Measurements from ENCODE around the gene TDO2. TPM values are rescaled to one million over a fixed set of nuclear protein-coding genes. Genes with fewer than 3 reads are reported as not detected.

TDO2 gene
- polyA plus RNA-seq, 1 donor (not counting 4 experiments of a cell fraction or from before 2014, with no cell fraction given), result not detected

GRCh38 chr4:155878611-155879010 lies 24.9 kb upstream of the TDO2 start:
- no peaks in the 10 kb centered on the region for H3K4me1 ChIP-seq (ENCODE audit: control insufficient read depth, extremely low read depth, insufficient read depth, low read length)
- H3K27ac ChIP-seq (ENCODE audit: control insufficient read depth, insufficient read depth, low read length), result no peak overlapping the region
- no peak for FAIRE-seq
- H3K4me3 ChIP-seq (ENCODE audit: control insufficient read depth in 2 of 3, extremely low read depth in 1 of 3, insufficient read depth in 2 of 3, low read depth in 1 of 3, low read length in 3 of 3), result no peak overlapping the region
- H3K9ac ChIP-seq (ENCODE audit: control insufficient read depth, extremely low read depth, insufficient read depth, low read length), result no peak overlapping the region
- no peaks in the 10 kb centered on the region for H3K9me3 ChIP-seq (ENCODE audit: control insufficient read depth, low read depth, low read length)
- no peaks in the 10 kb centered on the region for H3K9me1 ChIP-seq (ENCODE audit: control insufficient read depth, extremely low read depth, insufficient read depth, low read length)
- H3K27me3 ChIP-seq (ENCODE audit: control insufficient read depth, extremely low read depth, insufficient read depth, low read length), result no peaks in the 10 kb centered on the region
- H4K20me1 ChIP-seq (ENCODE audit: control insufficient read depth, extremely low read depth, insufficient read depth, low read length), result no peaks in the 10 kb centered on the region
- H3K4me2 ChIP-seq (ENCODE audit: control insufficient read depth, extremely low read depth, insufficient read depth, low read depth, low read length), result no peak overlapping the region
- no peak for DNase-seq (ENCODE audit: low read depth, low spot score)
- H2AFZ ChIP-seq (ENCODE audit: control insufficient read depth, low read length), result no peak overlapping the region
- dilution Hi-C loops (cut with MboI; ENCODE audit: extremely low pct_ligation_motif_present, low sequenced_read_pairs), result no loop called here
- H3K79me2 ChIP-seq (ENCODE audit: control insufficient read depth, insufficient read depth, low read length), result no peaks in the 10 kb centered on the region
- no peak for TF ChIP-seq EZH2 (IDR thresholded peaks at IDR 0.05; ENCODE audit: low read length)
- TF ChIP-seq, protein P1, sequence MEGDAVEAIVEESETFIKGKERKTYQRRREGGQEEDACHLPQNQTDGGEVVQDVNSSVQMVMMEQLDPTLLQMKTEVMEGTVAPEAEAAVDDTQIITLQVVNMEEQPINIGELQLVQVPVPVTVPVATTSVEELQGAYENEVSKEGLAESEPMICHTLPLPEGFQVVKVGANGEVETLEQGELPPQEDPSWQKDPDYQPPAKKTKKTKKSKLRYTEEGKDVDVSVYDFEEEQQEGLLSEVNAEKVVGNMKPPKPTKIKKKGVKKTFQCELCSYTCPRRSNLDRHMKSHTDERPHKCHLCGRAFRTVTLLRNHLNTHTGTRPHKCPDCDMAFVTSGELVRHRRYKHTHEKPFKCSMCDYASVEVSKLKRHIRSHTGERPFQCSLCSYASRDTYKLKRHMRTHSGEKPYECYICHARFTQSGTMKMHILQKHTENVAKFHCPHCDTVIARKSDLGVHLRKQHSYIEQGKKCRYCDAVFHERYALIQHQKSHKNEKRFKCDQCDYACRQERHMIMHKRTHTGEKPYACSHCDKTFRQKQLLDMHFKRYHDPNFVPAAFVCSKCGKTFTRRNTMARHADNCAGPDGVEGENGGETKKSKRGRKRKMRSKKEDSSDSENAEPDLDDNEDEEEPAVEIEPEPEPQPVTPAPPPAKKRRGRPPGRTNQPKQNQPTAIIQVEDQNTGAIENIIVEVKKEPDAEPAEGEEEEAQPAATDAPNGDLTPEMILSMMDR (optimal IDR thresholded peaks at IDR 0.05 in 1 of 3, IDR thresholded peaks at IDR 0.05 in 1 of 3, conservative IDR thresholded peaks at IDR 0.05 in 1 of 3; ENCODE audit: extremely low read depth in 1 of 3, insufficient read depth in 2 of 3, low read length in 3 of 3), result no peak
- H3K36me3 ChIP-seq (ENCODE audit: control insufficient read depth in 2 of 2, extremely low read depth in 1 of 2, insufficient read depth in 2 of 2, low read length in 2 of 2), result no peaks in the 10 kb centered on the region

DNA sequence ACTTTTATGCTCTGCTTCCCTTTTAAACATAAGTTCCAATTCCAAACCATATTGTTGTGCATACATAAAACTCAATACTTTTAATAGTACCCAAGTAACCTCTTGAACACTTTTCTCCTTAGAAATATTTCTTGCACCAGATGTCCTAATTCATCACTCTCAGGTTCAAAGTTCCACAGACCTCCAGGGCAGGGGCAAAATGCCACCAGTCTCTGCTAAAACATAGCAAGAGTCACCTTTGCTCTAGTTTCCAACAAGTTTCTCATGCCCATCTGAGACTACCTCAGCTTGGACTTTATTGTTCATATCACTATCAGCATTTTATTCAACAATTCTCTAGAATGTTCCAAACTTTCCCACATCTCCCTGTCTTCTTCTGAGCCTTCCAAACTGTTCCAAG lies 23.7 kb upstream of the TDO2 start:
- no peak overlapping the region for H3K4me3 ChIP-seq (ENCODE audit: control insufficient read depth in 2 of 3, extremely low read depth in 1 of 3, insufficient read depth in 2 of 3, low read depth in 1 of 3, low read length in 3 of 3)
- H3K9me1 ChIP-seq (ENCODE audit: control insufficient read depth, extremely low read depth, insufficient read depth, low read length), result no peaks in the 10 kb centered on the region
- H2AFZ ChIP-seq (ENCODE audit: control insufficient read depth, low read length), result no peak overlapping the region
- H3K9me3 ChIP-seq (ENCODE audit: control insufficient read depth, low read depth, low read length), result no peaks in the 10 kb centered on the region
- no peak for FAIRE-seq
- no peaks in the 10 kb centered on the region for H4K20me1 ChIP-seq (ENCODE audit: control insufficient read depth, extremely low read depth, insufficient read depth, low read length)
- H3K9ac ChIP-seq (ENCODE audit: control insufficient read depth, extremely low read depth, insufficient read depth, low read length), result no peak overlapping the region
- DNase-seq (ENCODE audit: low read depth, low spot score), result no peak
- no peaks in the 10 kb centered on the region for H3K36me3 ChIP-seq (ENCODE audit: control insufficient read depth in 2 of 2, extremely low read depth in 1 of 2, insufficient read depth in 2 of 2, low read length in 2 of 2)
- H3K79me2 ChIP-seq (ENCODE audit: control insufficient read depth, insufficient read depth, low read length), result no peaks in the 10 kb centered on the region
- H3K4me1 ChIP-seq (ENCODE audit: control insufficient read depth, extremely low read depth, insufficient read depth, low read length), result no peaks in the 10 kb centered on the region
- TF ChIP-seq EZH2 (IDR thresholded peaks at IDR 0.05; ENCODE audit: low read length), result no peak
- TF ChIP-seq, protein P1 (optimal IDR thresholded peaks at IDR 0.05 in 1 of 3, IDR thresholded peaks at IDR 0.05 in 1 of 3, conservative IDR thresholded peaks at IDR 0.05 in 1 of 3; ENCODE audit: extremely low read depth in 1 of 3, insufficient read depth in 2 of 3, low read length in 3 of 3), result no peak
- H3K27me3 ChIP-seq (ENCODE audit: control insufficient read depth, extremely low read depth, insufficient read depth, low read length), result no peaks in the 10 kb centered on the region
- no peak overlapping the region for H3K4me2 ChIP-seq (ENCODE audit: control insufficient read depth, extremely low read depth, insufficient read depth, low read depth, low read length)
- no peak overlapping the region for H3K27ac ChIP-seq (ENCODE audit: control insufficient read depth, insufficient read depth, low read length)
- dilution Hi-C loops (cut with MboI; ENCODE audit: extremely low pct_ligation_motif_present, low sequenced_read_pairs), result no loop called here

Measured in keratinocyte (primary cell).